Urothelium cell line (cell line): ENCODE measurements around the gene DDIT4.
"Not testable (repeated sequence)": the region's sequence is repeated elsewhere in the genome, so short reads cannot be mapped to it uniquely, and the experiment has no call there.

ENCODE experiments used
- DNase-seq: peaks from one replicate; pipeline ENCODE4 v3.0.0; 2011; ENCODE audit warnings: low spot score, mixed read lengths
- FAIRE-seq: peaks from 2 replicates; lab custom pipeline; 2011; peaks lifted over from hg19 to GRCh38; lab: Jason Lieb, UNC

DDIT4 gene

DNA sequence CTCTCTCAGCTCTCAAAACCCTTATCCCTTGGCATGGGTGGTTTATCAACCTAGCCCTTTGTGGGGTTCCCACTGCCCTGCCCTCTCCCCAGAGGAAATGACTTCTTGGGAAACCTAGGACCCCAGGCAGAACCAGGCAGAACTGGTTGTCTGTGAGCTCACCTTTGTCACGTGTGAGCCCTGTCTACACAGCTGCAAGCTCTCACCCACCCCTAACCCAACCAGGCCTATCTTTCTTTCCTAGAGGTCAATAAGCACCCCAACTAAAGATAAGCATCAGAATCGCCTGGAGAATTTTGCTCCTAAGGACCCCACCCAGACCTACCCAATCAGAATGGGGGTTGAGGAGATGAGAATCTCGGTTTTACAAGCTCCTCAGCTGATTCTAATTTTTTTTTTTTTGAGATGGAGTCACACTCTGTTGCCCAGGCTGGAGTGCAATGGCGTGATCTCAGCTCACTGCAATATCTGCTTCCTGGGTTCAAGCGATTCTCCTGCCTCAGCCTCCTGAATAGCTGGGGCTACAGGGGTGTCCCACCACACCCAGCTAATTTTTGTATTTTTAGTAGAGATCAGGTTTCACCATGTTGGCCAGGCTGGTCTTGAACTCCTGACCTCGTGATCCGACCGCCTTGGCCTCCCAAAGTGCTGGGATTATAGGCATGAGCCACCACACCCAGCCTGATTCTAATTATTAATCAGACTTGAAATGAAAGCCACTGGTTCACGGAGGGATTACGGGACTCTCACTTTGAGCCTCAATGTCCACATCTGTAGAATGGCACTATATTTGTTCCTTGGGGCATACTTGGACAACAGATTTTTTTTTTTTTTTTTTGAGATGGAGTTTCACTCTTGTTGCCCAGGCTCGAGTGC lies 7.5 kb upstream of the DDIT4 start:
- FAIRE-seq: no peak

DNA sequence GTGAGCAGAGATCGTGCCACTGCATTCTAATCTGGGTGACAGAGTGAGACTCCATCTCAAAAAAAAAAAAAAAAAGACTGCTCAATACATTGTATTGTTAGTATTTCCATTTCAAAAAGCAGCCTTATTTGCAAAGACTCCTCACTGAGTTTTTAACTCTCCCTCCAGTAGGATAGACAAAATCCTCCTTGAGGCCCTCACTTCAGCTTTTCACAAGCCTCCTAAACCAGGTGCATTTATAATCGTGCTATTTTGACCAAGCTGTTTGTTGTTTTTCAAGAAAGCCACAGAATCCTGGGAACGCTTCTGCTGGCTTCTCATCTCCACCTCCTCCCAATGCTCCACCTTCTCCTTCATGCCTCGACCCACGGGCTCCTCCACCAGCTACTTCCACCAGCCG lies 6.3 kb upstream of the DDIT4 start:
- FAIRE-seq: no peak
- DNase-seq: no peak

More for the DNA sequence above, 7.5 kb upstream of the DDIT4 start:
- DNase-seq: no peak

DNA sequence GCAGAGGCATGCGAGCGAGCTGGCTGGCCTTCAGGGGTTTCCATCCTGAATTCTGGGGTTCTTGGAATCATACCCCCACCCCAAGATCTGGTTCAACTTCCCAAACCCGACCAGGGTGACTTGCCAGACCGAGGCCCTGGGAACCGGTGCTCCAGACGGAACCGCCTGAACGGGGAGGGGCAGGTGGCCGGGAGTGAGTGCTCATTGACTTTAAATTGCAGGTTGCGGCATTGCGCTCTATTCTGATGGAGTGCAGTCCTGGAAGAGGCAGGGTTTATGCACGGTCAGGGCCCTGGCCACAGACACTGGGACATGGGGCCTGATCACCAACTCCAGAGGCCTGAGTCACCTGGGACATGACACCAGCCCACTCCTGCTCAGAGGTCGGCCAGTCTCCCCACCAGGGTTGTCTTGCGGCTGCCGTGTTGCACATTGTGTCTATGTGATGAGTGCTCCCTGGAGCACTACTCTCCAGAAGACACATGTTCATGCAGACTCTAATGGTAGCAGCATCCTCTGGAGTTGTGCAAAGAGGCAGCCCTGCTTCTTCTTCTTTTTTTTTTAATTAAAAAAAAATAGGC lies 5.8 kb upstream of the DDIT4 start:
- DNase-seq: no peak
- FAIRE-seq: no peak

DNA sequence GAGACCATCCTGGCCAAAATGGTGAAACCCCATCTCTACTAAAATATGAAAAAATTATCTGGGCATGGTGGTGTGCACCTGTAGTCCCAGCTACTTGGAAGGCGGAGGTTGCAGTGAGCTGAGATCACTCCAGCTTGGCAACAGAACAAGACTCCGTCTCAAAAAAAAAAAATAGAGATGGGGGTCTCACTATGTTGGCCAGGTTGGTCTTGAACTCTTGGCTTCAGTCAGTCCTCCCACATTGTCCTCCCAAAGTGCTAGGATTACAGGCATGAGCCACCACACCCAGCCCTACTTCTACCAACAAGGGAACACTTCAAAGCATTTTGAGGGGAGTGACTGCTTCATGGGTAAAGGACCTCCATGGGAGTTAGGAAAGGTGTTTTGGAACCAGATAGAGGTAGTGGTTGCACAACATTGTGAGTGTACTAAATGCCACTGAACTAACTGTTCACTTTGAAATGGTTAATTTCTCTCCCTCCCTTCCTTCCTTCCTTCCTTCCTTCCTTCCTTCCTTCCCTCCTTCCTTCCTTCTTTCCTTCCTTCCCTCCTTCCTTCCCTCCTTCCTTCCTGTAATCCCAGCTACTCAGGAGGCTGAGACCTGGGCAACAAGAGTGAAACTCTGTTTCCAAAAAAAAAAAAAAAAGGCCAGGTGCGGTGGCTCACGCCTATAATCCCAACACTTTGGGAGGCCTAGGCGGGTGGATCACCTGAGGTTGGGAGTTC lies 5.1 kb upstream of the DDIT4 start:
- not testable (repeated sequence) for DNase-seq, FAIRE-seq

DNA sequence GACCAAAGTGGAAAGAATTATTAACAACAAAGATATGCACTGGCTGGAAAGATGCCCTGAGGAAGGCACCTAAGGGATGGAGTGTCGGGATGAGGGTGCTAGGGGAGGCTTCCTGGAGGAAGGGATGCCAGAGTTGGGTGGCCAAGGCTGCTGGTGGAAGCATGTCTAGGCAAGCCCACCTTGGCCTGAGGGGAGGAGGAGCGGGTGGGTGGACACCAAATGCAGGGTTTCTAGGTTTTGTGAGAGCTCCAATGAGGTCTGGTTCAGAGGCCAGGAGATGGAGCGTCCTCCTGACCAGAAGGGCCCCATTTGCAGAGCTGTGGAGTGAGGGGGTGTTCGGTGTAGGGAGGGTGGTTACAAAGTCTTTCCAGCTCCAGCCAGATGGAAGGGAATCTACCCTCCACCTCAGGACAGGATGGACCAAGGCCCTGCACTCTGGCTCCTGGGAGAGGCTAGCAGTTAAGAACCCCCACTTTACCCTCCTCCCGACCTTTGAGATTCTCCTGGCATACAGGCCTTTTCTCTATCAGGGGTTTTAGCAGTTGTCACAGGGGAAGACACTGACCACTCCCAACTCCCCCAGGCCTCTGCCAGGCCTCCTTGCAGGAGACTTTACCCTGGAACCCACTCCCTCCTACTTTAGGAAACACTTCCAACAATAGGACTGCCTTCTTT lies 3.0 kb upstream of the DDIT4 start:
- no peak for DNase-seq
- FAIRE-seq: no peak

DNA sequence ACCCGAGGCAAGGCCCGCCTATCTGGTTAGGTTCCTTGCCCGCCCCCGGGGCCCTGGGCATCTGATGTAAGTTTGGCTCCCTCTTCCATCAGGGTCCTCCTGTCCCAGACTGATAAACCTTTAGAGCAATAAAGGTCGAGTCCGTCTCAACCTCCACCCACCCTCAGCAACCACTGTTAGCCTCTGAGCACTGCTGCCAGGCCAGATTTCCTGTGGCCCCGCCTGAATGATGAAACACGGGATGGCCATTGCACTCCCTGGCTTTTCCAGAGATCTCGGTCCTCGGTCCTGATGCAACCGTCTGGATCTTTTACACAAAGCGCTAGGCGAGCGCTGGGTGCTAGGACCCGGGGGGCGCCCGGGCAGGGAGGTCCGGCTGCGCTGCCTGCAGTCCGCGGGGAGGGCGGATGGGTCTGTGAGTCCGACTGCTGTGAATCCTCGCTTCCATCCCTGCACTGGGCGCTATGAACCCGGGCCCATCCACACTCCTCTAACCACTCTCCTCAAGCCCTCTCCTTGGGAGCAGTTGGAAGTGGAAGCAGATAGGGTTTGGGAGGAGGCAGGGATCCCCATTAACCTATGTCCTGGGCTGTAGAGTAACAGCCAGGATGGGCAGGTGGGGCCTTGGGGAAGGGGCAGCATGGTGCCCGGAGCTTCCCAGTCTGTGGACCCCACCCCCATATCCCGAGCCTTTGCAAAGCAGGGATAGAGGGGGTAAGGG lies 875 bp upstream of the DDIT4 start:
- FAIRE-seq (no peak), DNase-seq (peak; percentile 88)

DNA sequence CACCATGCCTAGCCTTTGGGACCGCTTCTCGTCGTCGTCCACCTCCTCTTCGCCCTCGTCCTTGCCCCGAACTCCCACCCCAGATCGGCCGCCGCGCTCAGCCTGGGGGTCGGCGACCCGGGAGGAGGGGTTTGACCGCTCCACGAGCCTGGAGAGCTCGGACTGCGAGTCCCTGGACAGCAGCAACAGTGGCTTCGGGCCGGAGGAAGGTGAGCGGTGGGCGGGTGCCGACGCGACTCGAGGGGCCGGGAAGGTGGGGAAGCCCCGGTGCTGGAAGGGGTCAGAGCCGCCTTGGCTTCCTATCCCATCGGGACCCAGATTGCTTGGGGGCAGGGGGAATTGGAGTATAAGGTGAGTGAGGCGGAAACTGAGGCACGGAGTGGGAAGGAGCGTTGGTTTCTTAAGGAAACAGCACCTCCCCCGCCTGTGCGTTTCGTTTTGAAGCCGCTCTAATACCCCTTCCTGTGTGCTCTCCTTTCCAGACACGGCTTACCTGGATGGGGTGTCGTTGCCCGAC lies 547 bp downstream of the DDIT4 start:
- no peak for FAIRE-seq
- DNase-seq: no peak

DNA sequence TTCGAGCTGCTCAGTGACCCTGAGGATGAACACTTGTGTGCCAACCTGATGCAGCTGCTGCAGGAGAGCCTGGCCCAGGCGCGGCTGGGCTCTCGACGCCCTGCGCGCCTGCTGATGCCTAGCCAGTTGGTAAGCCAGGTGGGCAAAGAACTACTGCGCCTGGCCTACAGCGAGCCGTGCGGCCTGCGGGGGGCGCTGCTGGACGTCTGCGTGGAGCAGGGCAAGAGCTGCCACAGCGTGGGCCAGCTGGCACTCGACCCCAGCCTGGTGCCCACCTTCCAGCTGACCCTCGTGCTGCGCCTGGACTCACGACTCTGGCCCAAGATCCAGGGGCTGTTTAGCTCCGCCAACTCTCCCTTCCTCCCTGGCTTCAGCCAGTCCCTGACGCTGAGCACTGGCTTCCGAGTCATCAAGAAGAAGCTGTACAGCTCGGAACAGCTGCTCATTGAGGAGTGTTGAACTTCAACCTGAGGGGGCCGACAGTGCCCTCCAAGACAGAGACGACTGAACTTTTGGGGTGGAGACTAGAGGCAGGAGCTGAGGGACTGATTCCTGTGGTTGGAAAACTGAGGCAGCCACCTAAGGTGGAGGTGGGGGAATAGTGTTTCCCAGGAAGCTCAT lies 1.1 kb downstream of the DDIT4 start:
- FAIRE-seq: no peak
- peak; percentile 74 for DNase-seq

DNA sequence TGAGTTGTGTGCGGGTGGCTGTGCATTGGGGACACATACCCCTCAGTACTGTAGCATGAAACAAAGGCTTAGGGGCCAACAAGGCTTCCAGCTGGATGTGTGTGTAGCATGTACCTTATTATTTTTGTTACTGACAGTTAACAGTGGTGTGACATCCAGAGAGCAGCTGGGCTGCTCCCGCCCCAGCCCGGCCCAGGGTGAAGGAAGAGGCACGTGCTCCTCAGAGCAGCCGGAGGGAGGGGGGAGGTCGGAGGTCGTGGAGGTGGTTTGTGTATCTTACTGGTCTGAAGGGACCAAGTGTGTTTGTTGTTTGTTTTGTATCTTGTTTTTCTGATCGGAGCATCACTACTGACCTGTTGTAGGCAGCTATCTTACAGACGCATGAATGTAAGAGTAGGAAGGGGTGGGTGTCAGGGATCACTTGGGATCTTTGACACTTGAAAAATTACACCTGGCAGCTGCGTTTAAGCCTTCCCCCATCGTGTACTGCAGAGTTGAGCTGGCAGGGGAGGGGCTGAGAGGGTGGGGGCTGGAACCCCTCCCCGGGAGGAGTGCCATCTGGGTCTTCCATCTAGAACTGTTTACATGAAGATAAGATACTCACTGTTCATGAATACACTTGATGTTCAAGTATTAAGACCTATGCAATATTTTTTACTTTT lies 1.8 kb downstream of the DDIT4 start:
- DNase-seq (no peak), FAIRE-seq (no peak)

DNA sequence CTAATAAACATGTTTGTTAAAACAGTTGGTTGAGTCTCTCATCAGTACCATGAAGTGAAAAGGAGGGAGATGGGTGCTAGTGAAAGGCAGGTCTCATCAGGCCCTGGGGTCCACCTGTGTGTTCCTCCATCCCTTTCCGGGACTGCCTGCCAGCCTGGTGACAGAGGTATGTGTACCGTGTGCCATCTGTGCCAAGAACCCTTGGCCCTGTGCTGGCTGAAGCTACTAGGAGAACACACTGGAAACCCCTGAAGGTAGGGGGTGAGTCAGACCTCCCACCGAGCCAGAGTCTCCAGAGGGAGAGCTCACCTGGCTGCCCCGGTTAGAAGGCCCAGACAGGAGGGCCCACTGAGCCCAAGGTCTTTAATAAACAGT lies 2.3 kb downstream of the DDIT4 start:
- no peak for DNase-seq

DNA sequence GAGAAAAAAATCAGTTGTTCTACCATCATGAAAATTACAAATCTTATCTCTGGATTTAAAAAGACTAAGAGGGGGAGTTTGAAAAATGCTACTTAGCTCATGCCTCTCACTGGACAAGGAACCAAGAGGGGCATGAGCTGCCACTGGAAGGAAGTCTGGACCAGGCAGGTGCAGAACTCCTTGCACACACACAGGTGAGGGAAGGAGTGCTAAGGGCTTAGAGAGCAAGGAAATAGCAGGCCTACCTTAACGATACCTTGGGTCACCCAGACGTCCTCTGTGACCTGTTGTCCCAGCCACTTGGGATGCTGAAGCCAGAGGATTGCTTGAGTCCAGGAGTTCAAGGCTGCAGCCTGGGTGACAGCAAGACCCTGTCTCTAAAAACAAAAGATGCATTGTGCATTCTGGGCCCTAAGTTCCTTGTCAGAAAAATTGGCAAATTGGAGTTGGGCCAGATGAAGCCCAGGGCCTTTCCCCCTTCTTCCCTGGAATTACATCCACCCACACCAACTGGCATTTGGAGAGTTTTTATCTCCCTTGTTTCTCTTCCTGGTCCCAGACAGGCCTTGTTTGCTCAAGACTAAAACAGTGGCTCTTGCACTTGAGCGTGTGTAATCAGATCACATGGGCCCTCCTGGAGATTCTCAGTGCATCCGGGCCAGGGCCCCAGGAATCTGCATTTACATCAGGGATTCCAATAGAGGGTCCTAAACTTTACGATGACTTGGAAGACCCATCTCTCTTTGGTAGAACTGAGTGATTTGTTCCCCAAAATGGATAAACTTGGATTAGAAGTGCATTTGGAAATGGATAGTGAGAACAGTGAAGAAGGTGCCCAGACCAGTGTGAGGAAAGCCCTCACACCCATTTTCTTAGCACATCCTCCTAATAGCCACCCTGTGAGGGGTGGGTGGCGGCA lies 3.0 kb downstream of the DDIT4 start:
- FAIRE-seq: no peak

More for the DNA sequence above, 2.3 kb downstream of the DDIT4 start:
- no peak for FAIRE-seq

DNA sequence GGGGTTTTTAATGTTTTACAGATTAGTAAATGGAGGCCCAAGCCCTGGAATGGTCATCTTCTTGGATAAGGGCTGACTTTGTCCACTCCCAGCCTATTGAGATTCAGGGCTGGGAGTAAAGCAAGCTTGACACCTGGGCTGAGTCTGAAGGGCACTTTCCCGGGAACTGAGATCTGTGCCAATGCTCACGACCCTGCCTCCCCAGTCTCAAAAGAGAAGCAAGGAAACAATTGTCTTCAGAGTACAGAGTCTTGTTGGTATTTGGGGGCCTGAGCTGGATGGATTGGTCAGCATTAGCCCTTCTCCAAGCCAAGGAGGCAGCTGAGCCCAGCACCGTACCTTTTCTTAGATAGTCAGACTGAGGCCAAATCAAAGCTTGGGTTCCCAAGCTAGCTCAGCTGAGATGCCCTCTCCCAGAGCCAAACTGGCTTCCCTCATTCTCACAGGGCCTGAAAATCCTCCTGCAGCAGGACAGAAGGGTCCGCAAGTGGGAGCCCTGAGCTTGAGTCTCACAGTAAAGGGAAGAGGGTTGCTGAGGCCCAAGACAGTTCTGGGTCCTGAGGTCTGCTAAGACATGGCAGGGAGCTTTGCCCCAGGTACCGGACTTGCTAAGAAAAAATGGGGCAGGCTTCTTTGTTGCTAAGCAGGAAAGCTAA lies 3.7 kb downstream of the DDIT4 start:
- DNase-seq (no peak), FAIRE-seq (no peak)

More for the DNA sequence above, 3.0 kb downstream of the DDIT4 start:
- no peak for DNase-seq

DNA sequence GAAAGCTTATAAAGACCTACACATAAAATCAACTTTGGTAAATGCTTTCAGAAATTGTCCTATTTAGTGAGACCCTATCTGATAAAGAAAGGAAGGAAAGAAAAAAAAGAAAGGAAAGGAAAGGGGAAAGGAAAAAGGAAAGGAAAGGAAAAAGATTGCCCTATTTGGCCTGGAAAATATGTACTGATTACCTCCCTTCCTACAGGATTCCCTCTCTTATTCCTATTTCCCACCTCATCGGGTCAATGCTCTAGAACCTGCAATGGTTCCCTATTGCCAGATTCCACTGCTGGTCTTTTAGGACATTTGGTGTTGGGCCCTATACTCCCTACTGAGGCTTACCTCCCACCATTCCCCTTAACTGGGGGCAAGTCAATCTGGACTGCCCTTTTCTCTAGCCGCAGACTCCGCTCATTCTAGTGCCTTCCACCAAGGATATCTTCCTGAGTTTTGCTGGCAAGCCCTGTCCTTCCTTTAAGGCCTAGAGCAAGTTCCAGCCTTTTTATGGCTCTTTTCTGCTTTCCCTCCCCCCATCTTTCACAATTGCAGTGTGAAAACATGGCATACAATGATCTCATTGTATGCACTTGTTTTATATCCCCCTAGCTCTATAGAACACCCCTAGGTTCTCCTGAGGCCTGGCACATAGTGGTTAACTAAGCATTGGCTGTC lies 4.4 kb downstream of the DDIT4 start:
- DNase-seq (no peak), FAIRE-seq (no peak)

DNA sequence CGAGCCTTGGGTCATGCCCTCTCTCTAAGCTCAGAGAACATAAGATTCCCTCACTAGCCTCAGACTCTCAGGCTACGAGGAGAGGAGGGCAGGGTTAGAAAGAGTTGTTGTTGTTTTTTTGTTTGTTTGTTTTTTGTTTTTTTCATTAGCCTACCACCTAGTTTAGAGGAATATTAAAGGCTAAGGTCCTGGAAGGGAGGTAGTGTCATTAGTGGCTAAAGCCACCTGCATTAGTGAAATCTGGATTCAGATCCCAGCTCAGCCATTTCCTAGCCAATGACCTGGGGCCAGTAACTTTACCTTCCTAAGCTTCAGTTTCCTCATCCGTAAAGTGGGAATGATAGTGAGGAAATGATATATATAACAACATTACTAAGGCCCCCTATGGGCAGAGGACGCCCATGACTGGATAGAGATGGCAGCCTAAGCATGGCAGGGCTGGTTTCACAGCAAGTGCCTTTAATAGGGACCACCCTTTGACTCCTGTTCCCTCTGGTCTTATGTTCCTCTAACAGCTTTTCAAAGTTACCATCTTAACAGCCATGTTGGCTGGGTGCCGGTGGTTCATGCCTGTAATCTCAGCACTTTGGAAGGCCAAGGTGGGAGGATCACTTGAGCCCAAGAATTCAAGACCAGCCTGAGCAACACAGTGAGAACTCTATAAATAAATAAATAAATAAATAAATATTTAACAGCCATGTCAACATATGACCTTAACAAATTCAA lies 5.1 kb downstream of the DDIT4 start:
- FAIRE-seq (no peak), DNase-seq (no peak)

DNA sequence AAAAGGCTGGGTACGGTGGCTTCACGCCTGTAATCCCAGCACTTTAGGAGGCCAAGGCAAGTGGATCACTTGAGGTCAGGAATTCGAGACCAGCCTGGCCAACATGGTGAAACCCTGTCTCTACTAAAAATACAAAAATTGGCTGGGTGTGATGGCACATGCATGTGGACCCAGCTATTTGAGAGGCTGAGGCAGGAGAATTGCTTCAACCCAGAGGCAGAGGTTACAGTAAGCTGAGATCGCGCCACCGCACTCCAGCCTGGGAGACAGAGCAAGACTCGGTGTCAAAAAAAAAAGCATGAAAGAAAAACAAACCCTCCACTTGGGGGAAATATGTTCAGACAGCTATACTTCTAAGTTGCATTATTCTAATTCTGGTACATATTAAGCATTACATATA lies 5.9 kb downstream of the DDIT4 start:
- not testable (repeated sequence) for DNase-seq, FAIRE-seq

DNA sequence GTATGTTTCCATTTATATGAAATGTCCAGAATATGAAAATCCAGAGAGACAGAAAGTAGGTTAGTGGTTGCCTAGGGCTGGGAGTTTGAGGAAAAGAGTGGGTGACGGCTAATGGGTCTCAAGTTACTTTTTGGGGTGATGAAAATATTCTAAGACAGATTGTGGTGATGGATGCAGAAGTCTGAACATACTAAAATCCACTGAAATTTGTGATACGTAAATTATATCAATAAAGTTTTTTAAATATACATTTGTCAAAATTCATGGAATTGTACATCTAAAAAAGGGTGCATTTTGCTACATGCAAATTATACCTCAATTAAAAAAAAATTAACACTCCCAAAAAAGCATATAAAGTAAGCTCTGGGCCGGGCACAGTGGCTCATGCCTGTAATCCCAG lies 9.4 kb downstream of the DDIT4 start:
- FAIRE-seq (no peak), DNase-seq (no peak)
